GM12878 (cell line): Measurements from ENCODE around the gene ATP6V1G1. TPM values are rescaled to one million over a fixed set of nuclear protein-coding genes. Genes with fewer than 3 reads are reported as not detected.

Experiments
- ATAC-seq: fragments of 200-7000 bp; cut with Tn5 transposase; 3 replicates; pipeline ENCODE4 v1.9.1; 2020; ENCODE audit warnings: mild to moderate bottlenecking, moderate library complexity
- BruUV-seq: library from RNA; stranded (reverse); fragments of 400-500 nt; replicated peaks from 2 replicates; lab custom pipeline; 2021; lab: Mats Ljungman, UMichigan
- CTCF ChIA-PET: fragments of 300-600 bp; sonication (Branson Sonifier 250); formaldehyde crosslinking; extraction: SDS; loops from one replicate; lab custom pipeline; 2021; ENCODE audit warnings: inconsistent platforms; lab: Yijun Ruan, JAX
- POLR2A ChIA-PET: fragments of 350-600 bp; formaldehyde crosslinking; extraction: SDS; loops from one replicate; lab custom pipeline; 2021; ENCODE audit warnings: inconsistent platforms; lab: Charles Lee
- RAD21 ChIA-PET: fragments of 300-600 bp; sonication (Branson Sonifier 250); formaldehyde crosslinking; loops from one replicate; lab custom pipeline; 2023; ENCODE audit warnings: antibody characterized with exemption; ENCODE audit not compliant: unreplicated experiment; lab: Charles Lee
- SMC1A ChIA-PET: fragments of 300-600 bp; sonication (Branson Sonifier 250); formaldehyde crosslinking; loops from one replicate; lab custom pipeline; 2023; ENCODE audit not compliant: unreplicated experiment, uncharacterized antibody; lab: Charles Lee
- DNase-seq: peaks from one replicate; pipeline ENCODE4 v3.0.0-alpha.2; 2011; ENCODE audit warnings: low read depth, low spot score
- FAIRE-seq: peaks from 3 replicates; lab custom pipeline; 2011; peaks lifted over from hg19 to GRCh38; lab: Jason Lieb, UNC
- H2AFZ ChIP-seq: 2 replicates; pipeline ENCODE4 v1.6.0; 2011; ENCODE audit warnings: low read depth, low read length, control low read depth; ENCODE audit not compliant: control insufficient read depth
- H3K27ac ChIP-seq: 2 replicates; pipeline ENCODE4 v1.5.1; 2011; ENCODE audit warnings: control low read depth; ENCODE audit not compliant: control insufficient read depth, insufficient read depth
- H3K27me3 ChIP-seq, 2 experiments: replicated peaks in 1 of 2; 2 replicates each; pipeline versions ENCODE4 v1.6.0 to v1.6.1; 2011; ENCODE audit warnings: low read length in 1 of 2; ENCODE audit not compliant: control insufficient read depth in 2 of 2, insufficient read depth in 2 of 2
- H3K36me3 ChIP-seq, 2 experiments: 2 replicates each; pipeline ENCODE4 v1.5.1; 2011; ENCODE audit warnings: low read length in 1 of 2; ENCODE audit not compliant: control insufficient read depth in 2 of 2, insufficient read depth in 2 of 2
- H3K4me1 ChIP-seq: 2 replicates; pipeline ENCODE4 v1.6.1; 2011; ENCODE audit warnings: mild to moderate bottlenecking, low read length, moderate library complexity, mixed read lengths; ENCODE audit not compliant: control insufficient read depth, insufficient read depth
- H3K4me2 ChIP-seq: 2 replicates; pipeline ENCODE4 v1.6.0; 2011; ENCODE audit warnings: control low read depth; ENCODE audit not compliant: control insufficient read depth, insufficient read depth
- H3K4me3 ChIP-seq: fragments of 200-600 bp; sonication (generic); 2 replicates; pipeline ENCODE4 v1.5.1; 2016
- H3K79me2 ChIP-seq: 2 replicates; pipeline ENCODE4 v1.6.0; 2011; ENCODE audit warnings: low read length; ENCODE audit not compliant: control insufficient read depth, insufficient read depth
- H3K9ac ChIP-seq: 2 replicates; pipeline ENCODE4 v1.8.0; 2011; ENCODE audit warnings: low read length, control low read depth, mixed read lengths; ENCODE audit not compliant: control insufficient read depth, insufficient read depth
- H3K9me3 ChIP-seq: replicated peaks from 3 replicates; pipeline ENCODE4 v1.5.1; 2011; ENCODE audit warnings: mild to moderate bottlenecking, low read length; ENCODE audit not compliant: control insufficient read depth, insufficient read depth
- H4K20me1 ChIP-seq: 2 replicates; pipeline ENCODE4 v1.6.0; 2011; ENCODE audit not compliant: control insufficient read depth, insufficient read depth
- HDAC2 ChIP-seq: fragments of 200-600 bp; sonication (generic); IDR thresholded peaks from 2 replicates; pipeline ENCODE4 v1.6.1; 2017
- IKZF1 ChIP-seq: fragments of 450-650 bp; conservative IDR thresholded peaks from 2 replicates; pipeline ENCODE4 v1.6.1; 2017; ENCODE audit warnings: antibody characterized with exemption, mild to moderate bottlenecking
- MEF2B ChIP-seq: fragments of 450-650 bp; IDR thresholded peaks from 2 replicates; pipeline ENCODE4 v1.6.1; 2018; ENCODE audit warnings: mild to moderate bottlenecking, moderate library complexity; ENCODE audit not compliant: partially characterized antibody, poor library complexity, severe bottlenecking
- SP1 ChIP-seq: IDR thresholded peaks from one replicate; pipeline ENCODE4 v1.6.1; 2011; ENCODE audit warnings: low read depth, low read length
- SPI1 ChIP-seq: IDR thresholded peaks from 2 replicates; pipeline ENCODE4 v1.6.1; 2011; ENCODE audit warnings: low read depth, mild to moderate bottlenecking, low read length, moderate library complexity, borderline replicate concordance; ENCODE audit not compliant: insufficient read depth
- ZNF274 ChIP-seq: IDR thresholded peaks from one replicate; pipeline ENCODE4 v1.8.0; 2011; ENCODE audit not compliant: insufficient read length, insufficient read depth
- WGBS: methylation state at CpG from one replicate; pipeline ENCODE4 v1.1.6; 2016; ENCODE audit warnings: low lambda C conversion rate; ENCODE audit not compliant: insufficient replicate concordance, insufficient coverage; ENCODE audit errors: missing lambda C conversion rate; 5-methylcytosine and 5-hydroxymethylcytosine counted together
- in situ Hi-C: fragments of 300-500 bp; cut with MboI; formaldehyde crosslinking; loops from 9 replicates; pipeline ENCODE4 v1.14.3; 2018; ENCODE audit warnings: mixed read lengths
- intact Hi-C: fragments of 100-400 bp; cut with micrococcal nuclease; formaldehyde crosslinking; loops from one replicate; pipeline ENCODE4 v1.14.2; 2022; ENCODE audit not compliant: unreplicated experiment
- polyA plus RNA-seq, 11 experiments: library from polyadenylated mRNA; depleted of rRNA in 4 of 11; unstranded in 6 of 11; stranded (reverse) in 5 of 11; fragments of >200 nt; fragmentation: Nextera tagmentation in 4 of 11; fragmentation: Illumina TruSeq in 1 of 11; extraction: Ambion mirVana in 4 of 11; extraction: Trizol in 1 of 11; gene quantifications; 1 replicate in 1 of 11; 2 replicates in 10 of 11; pipeline versions ENCODE4 v1.2.1 to v1.2.3, GENCODE V29; 2011 to 2016; ENCODE audit warnings: inconsistent platforms in 2 of 11, missing spikeins in 2 of 11, low read depth in 1 of 11
- total RNA-seq, 4 experiments: library from RNA; depleted of rRNA in 3 of 4; stranded (reverse); fragments of >200 nt in 3 of 4; fragmentation: Illumina TruSeq in 1 of 4; extraction: Trizol in 1 of 4; gene quantifications; 2 replicates each; pipeline versions ENCODE4 v1.2.1 to v1.2.3, GENCODE V29; 2013 to 2021
- TF ChIP-seq, protein P1 (sequence below), 3 experiments: IDR thresholded peaks in 2 of 3; conservative IDR thresholded peaks in 1 of 3; 2 replicates each; pipeline ENCODE4 v1.5.1; 2011; ENCODE audit warnings: low read depth in 3 of 3, low read length in 3 of 3, mild to moderate bottlenecking in 3 of 3, control low read depth in 2 of 3, moderate library complexity in 2 of 3, inconsistent platforms in 1 of 3, mixed read lengths in 1 of 3; ENCODE audit not compliant: control insufficient read depth in 2 of 3, insufficient read depth in 1 of 3; ENCODE audit errors: extremely low read depth in 1 of 3
- TF ChIP-seq, protein P2 (sequence below): fragments of 450-650 bp; IDR thresholded peaks from 2 replicates; pipeline ENCODE4 v1.6.1; 2017; ENCODE audit warnings: mild to moderate bottlenecking, low read depth, inconsistent platforms; ENCODE audit not compliant: poor library complexity, severe bottlenecking
- TF ChIP-seq, protein P3 (sequence below): fragments of 450-650 bp; conservative IDR thresholded peaks from 2 replicates; pipeline ENCODE4 v1.6.1; 2017; ENCODE audit warnings: mild to moderate bottlenecking, moderate library complexity
- TF ChIP-seq, protein P4 (sequence below): IDR thresholded peaks from 2 replicates; pipeline ENCODE4 v1.6.1; 2012; ENCODE audit warnings: low read depth, low read length, improper control_type of control experiment

The ATP6V1G1 gene
- total and polyA plus RNA-seq, 10 of the 15 experiments (the other 5 are each of a cell fraction or from before 2014, with no cell fraction given), result 34.2 to 204 (median 82.5) TPM

DNA sequence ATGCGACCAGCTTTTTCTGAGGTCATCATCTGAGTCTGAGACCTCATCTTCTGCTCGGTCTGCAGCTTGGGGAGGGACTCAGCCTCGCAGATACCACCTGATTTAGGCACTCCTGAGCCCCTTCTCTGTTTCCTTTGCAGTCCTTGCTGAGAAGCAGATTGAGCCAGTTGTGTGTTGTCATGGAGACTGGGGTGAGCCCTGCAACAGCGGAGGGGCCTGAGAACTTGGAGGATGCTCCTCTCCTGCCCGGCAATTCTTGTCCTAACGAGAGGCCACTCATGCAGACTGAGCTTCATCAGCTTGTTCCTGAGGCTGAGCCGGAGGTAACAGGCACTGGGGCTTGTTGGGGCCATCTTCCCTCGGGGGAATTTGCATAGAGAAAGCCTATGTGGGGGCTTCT, 50.8 kb downstream of the ATP6V1G1 start:
- ChIA-PET POLR2A (no interaction called here), SMC1A (interaction anchor here (1.1 to 2.0 kb wide), 4 partner anchors 15 to 153 kb away, joined by 3 to 8 read pairs (median 6); no protein-coding TSS in a partner anchor)
- H3K27ac ChIP-seq, result no peak overlapping the region
- H3K9ac ChIP-seq, result no peak overlapping the region
- 87% methylated on average over 8 of the region's 8 CpGs for WGBS
- intact Hi-C loops (no loop called here), in situ Hi-C loops (no loop called here)
- peaks cover 30 to 33% of the 10 kb centered on the region in 2 experiments for H3K36me3 ChIP-seq
- H3K27me3 ChIP-seq, result no peaks in the 10 kb centered on the region
- no TSS peak for BruUV-seq
- TF ChIP-seq SPI1 (no peak), IKZF1 (no peak), HDAC2 (no peak), MEF2B (no peak), SP1 (no peak), ZNF274 (no peak)
- TF ChIP-seq, protein P1, sequence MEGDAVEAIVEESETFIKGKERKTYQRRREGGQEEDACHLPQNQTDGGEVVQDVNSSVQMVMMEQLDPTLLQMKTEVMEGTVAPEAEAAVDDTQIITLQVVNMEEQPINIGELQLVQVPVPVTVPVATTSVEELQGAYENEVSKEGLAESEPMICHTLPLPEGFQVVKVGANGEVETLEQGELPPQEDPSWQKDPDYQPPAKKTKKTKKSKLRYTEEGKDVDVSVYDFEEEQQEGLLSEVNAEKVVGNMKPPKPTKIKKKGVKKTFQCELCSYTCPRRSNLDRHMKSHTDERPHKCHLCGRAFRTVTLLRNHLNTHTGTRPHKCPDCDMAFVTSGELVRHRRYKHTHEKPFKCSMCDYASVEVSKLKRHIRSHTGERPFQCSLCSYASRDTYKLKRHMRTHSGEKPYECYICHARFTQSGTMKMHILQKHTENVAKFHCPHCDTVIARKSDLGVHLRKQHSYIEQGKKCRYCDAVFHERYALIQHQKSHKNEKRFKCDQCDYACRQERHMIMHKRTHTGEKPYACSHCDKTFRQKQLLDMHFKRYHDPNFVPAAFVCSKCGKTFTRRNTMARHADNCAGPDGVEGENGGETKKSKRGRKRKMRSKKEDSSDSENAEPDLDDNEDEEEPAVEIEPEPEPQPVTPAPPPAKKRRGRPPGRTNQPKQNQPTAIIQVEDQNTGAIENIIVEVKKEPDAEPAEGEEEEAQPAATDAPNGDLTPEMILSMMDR (IDR thresholded peaks at IDR 0.05 in 2 of 3, conservative IDR thresholded peaks at IDR 0.05 in 1 of 3; ENCODE audit: control insufficient read depth in 2 of 3, extremely low read depth in 1 of 3, insufficient read depth in 1 of 3, low read depth in 3 of 3, low read length in 3 of 3), result no peak
- TF ChIP-seq, protein P2, sequence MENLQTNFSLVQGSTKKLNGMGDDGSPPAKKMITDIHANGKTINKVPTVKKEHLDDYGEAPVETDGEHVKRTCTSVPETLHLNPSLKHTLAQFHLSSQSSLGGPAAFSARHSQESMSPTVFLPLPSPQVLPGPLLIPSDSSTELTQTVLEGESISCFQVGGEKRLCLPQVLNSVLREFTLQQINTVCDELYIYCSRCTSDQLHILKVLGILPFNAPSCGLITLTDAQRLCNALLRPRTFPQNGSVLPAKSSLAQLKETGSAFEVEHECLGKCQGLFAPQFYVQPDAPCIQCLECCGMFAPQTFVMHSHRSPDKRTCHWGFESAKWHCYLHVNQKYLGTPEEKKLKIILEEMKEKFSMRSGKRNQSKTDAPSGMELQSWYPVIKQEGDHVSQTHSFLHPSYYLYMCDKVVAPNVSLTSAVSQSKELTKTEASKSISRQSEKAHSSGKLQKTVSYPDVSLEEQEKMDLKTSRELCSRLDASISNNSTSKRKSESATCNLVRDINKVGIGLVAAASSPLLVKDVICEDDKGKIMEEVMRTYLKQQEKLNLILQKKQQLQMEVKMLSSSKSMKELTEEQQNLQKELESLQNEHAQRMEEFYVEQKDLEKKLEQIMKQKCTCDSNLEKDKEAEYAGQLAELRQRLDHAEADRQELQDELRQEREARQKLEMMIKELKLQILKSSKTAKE, result no peak
- TF ChIP-seq, protein P3, sequence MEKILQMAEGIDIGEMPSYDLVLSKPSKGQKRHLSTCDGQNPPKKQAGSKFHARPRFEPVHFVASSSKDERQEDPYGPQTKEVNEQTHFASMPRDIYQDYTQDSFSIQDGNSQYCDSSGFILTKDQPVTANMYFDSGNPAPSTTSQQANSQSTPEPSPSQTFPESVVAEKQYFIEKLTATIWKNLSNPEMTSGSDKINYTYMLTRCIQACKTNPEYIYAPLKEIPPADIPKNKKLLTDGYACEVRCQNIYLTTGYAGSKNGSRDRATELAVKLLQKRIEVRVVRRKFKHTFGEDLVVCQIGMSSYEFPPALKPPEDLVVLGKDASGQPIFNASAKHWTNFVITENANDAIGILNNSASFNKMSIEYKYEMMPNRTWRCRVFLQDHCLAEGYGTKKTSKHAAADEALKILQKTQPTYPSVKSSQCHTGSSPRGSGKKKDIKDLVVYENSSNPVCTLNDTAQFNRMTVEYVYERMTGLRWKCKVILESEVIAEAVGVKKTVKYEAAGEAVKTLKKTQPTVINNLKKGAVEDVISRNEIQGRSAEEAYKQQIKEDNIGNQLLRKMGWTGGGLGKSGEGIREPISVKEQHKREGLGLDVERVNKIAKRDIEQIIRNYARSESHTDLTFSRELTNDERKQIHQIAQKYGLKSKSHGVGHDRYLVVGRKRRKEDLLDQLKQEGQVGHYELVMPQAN, result no peak
- TF ChIP-seq, protein P4, sequence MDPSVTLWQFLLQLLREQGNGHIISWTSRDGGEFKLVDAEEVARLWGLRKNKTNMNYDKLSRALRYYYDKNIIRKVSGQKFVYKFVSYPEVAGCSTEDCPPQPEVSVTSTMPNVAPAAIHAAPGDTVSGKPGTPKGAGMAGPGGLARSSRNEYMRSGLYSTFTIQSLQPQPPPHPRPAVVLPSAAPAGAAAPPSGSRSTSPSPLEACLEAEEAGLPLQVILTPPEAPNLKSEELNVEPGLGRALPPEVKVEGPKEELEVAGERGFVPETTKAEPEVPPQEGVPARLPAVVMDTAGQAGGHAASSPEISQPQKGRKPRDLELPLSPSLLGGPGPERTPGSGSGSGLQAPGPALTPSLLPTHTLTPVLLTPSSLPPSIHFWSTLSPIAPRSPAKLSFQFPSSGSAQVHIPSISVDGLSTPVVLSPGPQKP, result no peak
- TF ChIP-seq, all 136 proteins: peak for 0
- H3K4me2 ChIP-seq, result no peak overlapping the region
- H3K9me3 ChIP-seq, result no peaks in the 10 kb centered on the region
- no peak overlapping the region for H3K4me3 ChIP-seq
- no peaks in the 10 kb centered on the region for H3K4me1 ChIP-seq
- no peak for ATAC-seq
- H2AFZ ChIP-seq, result no peak overlapping the region
- no peaks in the 10 kb centered on the region for H3K79me2 ChIP-seq
- no peaks in the 10 kb centered on the region for H4K20me1 ChIP-seq
- ChIA-PET RAD21 (no interaction called here), CTCF (interaction anchor here (1.3 to 1.5 kb wide), 3 partner anchors 14 to 96 kb away, joined by 3 to 5 read pairs (median 4); no protein-coding TSS in a partner anchor)
- no peak for FAIRE-seq
- no peak for DNase-seq
